PC-3 (cell line): Measurements from ENCODE around the gene IGDCC3. TPM values are rescaled to one million over a fixed set of nuclear protein-coding genes. Genes with fewer than 3 reads are reported as not detected.
A peak's percentile ranks its signal among the peaks of the same experiment; 100 is the strongest.

Experiments used
- ATAC-seq: fragments of 200-7000 bp; cut with Tn5 transposase; 2 replicates; pipeline ENCODE4 v1.9.1; 2020; ENCODE audit warnings: mild to moderate bottlenecking, moderate library complexity
- BruUV-seq: library from RNA; stranded (reverse); fragments of 400-500 nt; replicated peaks from 2 replicates; lab custom pipeline; 2021; lab: Mats Ljungman, UMichigan
- CTCF ChIA-PET: fragments of 300-600 bp; sonication (Branson Sonifier 250); formaldehyde crosslinking; loops from one replicate; lab custom pipeline; 2022; ENCODE audit warnings: antibody characterized with exemption; lab: Charles Lee
- POLR2A ChIA-PET: fragments of 300-600 bp; sonication (Branson Sonifier 250); formaldehyde crosslinking; loops from one replicate; lab custom pipeline; 2022; ENCODE audit warnings: antibody characterized with exemption; ENCODE audit not compliant: unreplicated experiment; lab: Charles Lee
- DNase-seq: peaks from one replicate; pipeline ENCODE4 v3.0.0-alpha.2; 2015
- H2AFZ ChIP-seq: fragments of 300-600 bp; sonication (generic); 2 replicates; pipeline ENCODE4 v1.6.0; 2016; ENCODE audit warnings: antibody characterized with exemption, low read length
- H3F3A ChIP-seq: fragments of 300-600 bp; sonication (generic); one replicate; pipeline ENCODE4 v1.6.0; 2017; ENCODE audit warnings: antibody characterized with exemption, low read length, control low read depth, mild to moderate bottlenecking; ENCODE audit not compliant: unreplicated experiment
- H3K27ac ChIP-seq: fragments of 300-600 bp; sonication (generic); 2 replicates; pipeline ENCODE4 v1.5.1; 2016; ENCODE audit warnings: mild to moderate bottlenecking, low read length
- H3K27me3 ChIP-seq: fragments of 300-600 bp; sonication (generic); 2 replicates; pipeline ENCODE4 v1.6.1; 2016; ENCODE audit warnings: low read length, mixed read lengths
- H3K36me3 ChIP-seq: fragments of 300-600 bp; sonication (generic); 2 replicates; pipeline ENCODE4 v1.6.1; 2016; ENCODE audit warnings: low read depth, mixed run types, low read length, mixed read lengths
- H3K4me1 ChIP-seq: fragments of 300-600 bp; sonication (generic); 2 replicates; pipeline ENCODE4 v1.5.1; 2016; ENCODE audit warnings: low read length; ENCODE audit not compliant: insufficient read depth
- H3K4me2 ChIP-seq: fragments of 300-600 bp; sonication (generic); 2 replicates; pipeline ENCODE4 v1.6.0; 2016; ENCODE audit warnings: low read length
- H3K4me3 ChIP-seq: fragments of 300-600 bp; sonication (generic); 2 replicates; pipeline ENCODE4 v1.5.1; 2016; ENCODE audit warnings: mild to moderate bottlenecking, low read length, mixed read lengths
- H3K79me2 ChIP-seq: fragments of 300-600 bp; sonication (generic); 2 replicates; pipeline ENCODE4 v1.6.1; 2017; ENCODE audit warnings: low read length, mixed read lengths
- H3K9ac ChIP-seq: fragments of 300-600 bp; sonication (generic); 2 replicates; pipeline ENCODE4 v1.6.0; 2016; ENCODE audit warnings: mild to moderate bottlenecking, low read length
- H3K9me2 ChIP-seq: fragments of 300-600 bp; sonication (generic); replicated peaks from 2 replicates; pipeline ENCODE4 v1.6.1; 2016; ENCODE audit warnings: mixed run types, low read length, mixed read lengths
- H3K9me3 ChIP-seq: fragments of 300-600 bp; sonication (generic); 2 replicates; pipeline ENCODE4 v1.6.1; 2016; ENCODE audit warnings: low read length, mixed read lengths
- H4K20me1 ChIP-seq: fragments of 300-600 bp; sonication (generic); 2 replicates; pipeline ENCODE4 v1.6.1; 2016; ENCODE audit warnings: low read length, mixed read lengths
- EZH2 ChIP-seq: fragments of 300-600 bp; sonication (generic); IDR thresholded peaks from one replicate; pipeline ENCODE4 v1.6.1; 2017; ENCODE audit warnings: antibody characterized with exemption, mild to moderate bottlenecking, low read length; ENCODE audit not compliant: unreplicated experiment
- EZH2phosphoT487 ChIP-seq: fragments of 300-600 bp; sonication (generic); IDR thresholded peaks from 2 replicates; pipeline ENCODE4 v1.6.1; 2018; ENCODE audit warnings: mild to moderate bottlenecking, antibody characterized with exemption, low read length, borderline replicate concordance
- intact Hi-C: fragments of 100-400 bp; cut with micrococcal nuclease; formaldehyde crosslinking; loops from 2 replicates; pipeline ENCODE4 v1.9.0; 2023
- total RNA-seq: library from RNA; depleted of rRNA; stranded (reverse); fragments of >200 nt; gene quantifications from 2 replicates; pipeline ENCODE4 v1.2.3, GENCODE V29; 2014
- TF ChIP-seq, protein P1 (sequence below): fragments of 300-600 bp; sonication (generic); conservative IDR thresholded peaks from 2 replicates; pipeline ENCODE4 v1.5.1; 2017; ENCODE audit warnings: antibody characterized with exemption, low read depth, mild to moderate bottlenecking, low read length

The IGDCC3 gene
- total RNA-seq, 1 experiment from 2014 or later: not detected

DNA sequence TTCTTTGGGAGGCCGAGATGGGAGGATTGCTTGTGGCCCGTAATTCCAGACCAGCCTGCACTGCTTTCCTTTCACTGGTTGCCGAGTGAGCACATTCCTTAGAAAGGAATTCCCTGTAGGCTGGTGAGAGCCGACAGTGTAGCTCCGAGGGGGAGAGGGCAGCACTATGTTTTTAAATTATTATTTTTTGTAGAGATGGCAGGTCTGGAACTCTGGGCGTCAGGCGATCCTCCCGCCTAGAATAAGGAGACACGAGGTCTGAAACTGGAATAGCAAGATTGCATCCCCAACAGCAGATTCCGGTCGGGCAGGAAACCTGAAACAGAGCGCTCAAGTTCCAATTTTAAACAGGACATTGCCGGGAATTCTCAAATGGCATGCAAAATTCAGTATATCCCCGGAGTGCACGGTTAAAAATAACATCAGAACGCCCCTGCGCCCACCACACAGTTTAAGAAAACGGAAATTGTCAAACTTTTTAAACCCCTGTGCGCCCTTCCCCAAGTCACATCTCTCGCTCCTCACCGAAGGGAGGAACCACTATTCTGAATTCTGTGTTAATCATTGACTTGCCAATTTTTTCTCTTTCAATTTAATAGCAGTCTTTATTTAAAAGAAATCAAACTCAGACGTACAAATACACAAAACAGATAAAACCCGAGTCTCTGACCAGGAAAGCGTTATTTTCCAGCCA, 74.0 kb downstream of the IGDCC3 start:
- Histone ChIP-seq H3K9ac (peak overlapping the region; percentile 76), H3K27ac (peak overlapping the region; percentile 87), H3F3A (peaks cover 4% of the 10 kb centered on the region), H3K27me3 (no peaks in the 10 kb centered on the region), H4K20me1 (no peaks in the 10 kb centered on the region), H2AFZ (peak overlapping the region; percentile 96), H3K79me2 (no peaks in the 10 kb centered on the region), H3K9me2 (no peaks in the 10 kb centered on the region), H3K4me2 (peak overlapping the region; percentile 94), H3K9me3 (no peaks in the 10 kb centered on the region), H3K4me3 (peak overlapping the region; percentile 70), H3K4me1 (no peaks in the 10 kb centered on the region; the same call in 1 of the 2 replicates), H3K36me3 (no peaks in the 10 kb centered on the region)
- ATAC-seq (peak; percentile 29; the same call in 1 of the 2 replicates), DNase-seq (peak; percentile 68)
- ChIA-PET CTCF (no interaction called here), POLR2A (interaction anchor here (1.0 kb wide), 1 partner anchor 17 kb away, joined by 5 read pairs; the partner anchor contains the start of gene PARP16)
- TF ChIP-seq, protein P1, sequence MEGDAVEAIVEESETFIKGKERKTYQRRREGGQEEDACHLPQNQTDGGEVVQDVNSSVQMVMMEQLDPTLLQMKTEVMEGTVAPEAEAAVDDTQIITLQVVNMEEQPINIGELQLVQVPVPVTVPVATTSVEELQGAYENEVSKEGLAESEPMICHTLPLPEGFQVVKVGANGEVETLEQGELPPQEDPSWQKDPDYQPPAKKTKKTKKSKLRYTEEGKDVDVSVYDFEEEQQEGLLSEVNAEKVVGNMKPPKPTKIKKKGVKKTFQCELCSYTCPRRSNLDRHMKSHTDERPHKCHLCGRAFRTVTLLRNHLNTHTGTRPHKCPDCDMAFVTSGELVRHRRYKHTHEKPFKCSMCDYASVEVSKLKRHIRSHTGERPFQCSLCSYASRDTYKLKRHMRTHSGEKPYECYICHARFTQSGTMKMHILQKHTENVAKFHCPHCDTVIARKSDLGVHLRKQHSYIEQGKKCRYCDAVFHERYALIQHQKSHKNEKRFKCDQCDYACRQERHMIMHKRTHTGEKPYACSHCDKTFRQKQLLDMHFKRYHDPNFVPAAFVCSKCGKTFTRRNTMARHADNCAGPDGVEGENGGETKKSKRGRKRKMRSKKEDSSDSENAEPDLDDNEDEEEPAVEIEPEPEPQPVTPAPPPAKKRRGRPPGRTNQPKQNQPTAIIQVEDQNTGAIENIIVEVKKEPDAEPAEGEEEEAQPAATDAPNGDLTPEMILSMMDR: no peak
- TF ChIP-seq EZH2phosphoT487 (no peak), EZH2 (no peak)
- TSS peak; percentile 67 for BruUV-seq
- intact Hi-C loops: loop anchor here (1.0 to 2.0 kb wide), 2 partner anchors 8 to 119 kb away; partner anchors contain the start of genes CLPX and RNU5A-1

DNA sequence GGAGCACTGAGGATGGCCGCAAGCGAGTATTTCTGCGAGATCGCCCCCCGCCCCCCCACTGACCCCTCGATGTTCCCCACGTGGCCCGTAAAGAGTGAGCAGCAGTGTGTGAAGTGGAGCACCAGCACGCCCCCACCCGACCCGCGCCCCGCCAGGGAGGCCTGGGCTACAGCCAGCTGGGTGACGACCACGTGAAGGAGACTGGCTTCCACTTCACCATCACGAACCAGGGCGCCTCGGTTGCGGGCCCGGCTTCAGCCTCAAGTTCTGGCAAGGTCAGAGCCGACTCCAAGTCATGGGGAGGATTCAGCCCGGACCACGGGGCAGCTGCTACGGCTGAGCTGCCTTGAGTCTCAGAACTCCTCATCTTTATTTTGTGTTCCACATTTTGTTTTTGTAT, 75.7 kb downstream of the IGDCC3 start:
- DNase-seq: no peak
- H3K4me3 ChIP-seq: no peak overlapping the region
- no peaks in the 10 kb centered on the region for H3K9me2 ChIP-seq
- H3K9me3 ChIP-seq: no peaks in the 10 kb centered on the region
- H3K4me2 ChIP-seq: no peak overlapping the region
- H3F3A ChIP-seq: peaks cover 4% of the 10 kb centered on the region
- no peak overlapping the region for H3K27ac ChIP-seq
- ChIA-PET POLR2A (no interaction called here), CTCF (no interaction called here)
- intact Hi-C loops: no loop called here
- no TSS peak for BruUV-seq
- no peak for ATAC-seq
- H3K4me1 ChIP-seq: no peaks in the 10 kb centered on the region; the same call in 1 of the 2 replicates
- no peak overlapping the region for H3K9ac ChIP-seq
- TF ChIP-seq EZH2phosphoT487: no peak
- H3K79me2 ChIP-seq: no peaks in the 10 kb centered on the region
- H4K20me1 ChIP-seq: no peaks in the 10 kb centered on the region
- no peak overlapping the region for H2AFZ ChIP-seq
- no peaks in the 10 kb centered on the region for H3K27me3 ChIP-seq
- no peaks in the 10 kb centered on the region for H3K36me3 ChIP-seq

DNA sequence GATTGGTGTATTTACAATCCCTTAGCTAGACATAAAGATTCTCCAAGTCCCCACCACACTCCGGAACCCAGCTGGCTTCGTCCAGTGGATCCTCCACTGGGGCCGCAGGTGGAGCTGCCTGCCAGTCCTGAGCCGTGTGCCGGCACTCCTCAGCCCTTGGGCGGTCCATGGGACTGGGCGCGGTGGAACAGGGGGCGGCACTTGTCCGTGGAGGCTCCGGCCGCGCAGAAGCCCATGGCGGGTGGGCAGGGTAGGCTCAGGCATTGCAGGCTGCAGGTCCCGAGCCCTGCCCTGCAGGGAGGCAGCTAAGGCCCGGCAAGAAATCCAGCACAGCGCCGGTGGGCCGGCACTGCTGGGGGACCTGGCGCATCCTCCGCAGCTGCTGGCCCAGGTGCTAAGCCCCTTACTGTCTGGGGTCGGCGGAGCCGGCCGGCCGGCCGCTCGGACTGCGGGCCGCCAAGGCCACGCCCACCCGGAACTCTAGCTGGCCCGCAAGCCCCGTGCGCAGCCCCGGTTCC, 76.8 kb downstream of the IGDCC3 start:
- ATAC-seq (no peak), DNase-seq (no peak)
- intact Hi-C loops: no loop called here
- H3K36me3 ChIP-seq: no peaks in the 10 kb centered on the region
- no peaks in the 10 kb centered on the region for H3K79me2 ChIP-seq
- no peak overlapping the region for H2AFZ ChIP-seq
- H3K4me1 ChIP-seq: no peaks in the 10 kb centered on the region; the same call in 1 of the 2 replicates
- ChIA-PET CTCF (no interaction called here), POLR2A (no interaction called here)
- H3K27me3 ChIP-seq: no peaks in the 10 kb centered on the region
- TF ChIP-seq EZH2phosphoT487 (no peak), EZH2 (no peak)
- TF ChIP-seq, protein P1: no peak
- H4K20me1 ChIP-seq: no peaks in the 10 kb centered on the region
- H3F3A ChIP-seq: peaks cover 3% of the 10 kb centered on the region
- H3K9ac ChIP-seq: no peak overlapping the region
- no peaks in the 10 kb centered on the region for H3K9me2 ChIP-seq
- H3K4me3 ChIP-seq: no peak overlapping the region
- no peak overlapping the region for H3K27ac ChIP-seq
- H3K9me3 ChIP-seq: no peaks in the 10 kb centered on the region
- no TSS peak for BruUV-seq
- H3K4me2 ChIP-seq: no peak overlapping the region
